Fibroblast of skin of left biceps (primary cell): Measurements from ENCODE around the gene SIRT5.

ENCODE experiments used
- DNase-seq, 2 experiments: peaks; one replicate each; pipeline ENCODE4 v3.0.0-alpha.2; 2013; ENCODE audit warnings: low read depth in 2 of 2

The SIRT5 gene

GRCh38 chr6:13635948-13636658 is 61.7 kb downstream of the SIRT5 start:
- DNase-seq = no peak

DNA sequence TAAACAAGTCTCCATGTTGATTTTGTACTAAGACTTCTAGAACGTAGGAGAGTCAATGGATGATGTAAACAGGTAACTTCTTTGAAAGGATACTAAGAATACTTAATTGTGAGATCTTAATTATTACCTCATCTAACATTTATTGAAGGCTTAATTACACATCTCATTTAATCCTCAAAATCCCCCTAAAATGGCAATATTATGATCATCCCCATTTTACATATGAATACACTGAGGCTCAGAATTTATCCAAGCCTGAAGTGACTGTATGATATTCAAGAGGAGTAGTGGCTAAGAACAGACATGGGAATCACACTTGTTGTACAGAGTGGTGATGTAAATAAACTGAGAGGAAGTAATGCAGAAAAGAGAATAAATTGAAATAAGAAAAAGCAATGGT is 63.6 kb downstream of the SIRT5 start:
- no peak for DNase-seq

DNA sequence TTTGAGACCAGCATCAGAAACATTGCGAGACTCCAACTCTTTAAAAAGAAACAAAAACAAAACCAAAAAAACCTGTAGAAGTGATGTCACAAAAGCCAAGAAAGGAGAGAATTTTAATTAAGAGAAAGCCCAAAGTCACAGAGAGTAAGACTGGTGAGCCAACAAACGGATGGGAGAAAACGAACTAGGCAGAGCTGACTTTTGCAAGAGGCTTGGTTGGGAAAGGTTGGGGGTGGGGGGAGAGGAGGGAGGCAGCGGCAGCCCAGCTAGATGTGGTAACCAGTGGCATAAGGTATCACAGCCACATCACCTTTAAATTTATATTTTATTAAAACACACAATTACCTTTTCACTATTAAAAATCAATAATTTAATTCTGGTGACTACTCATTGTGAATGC is 64.2 kb downstream of the SIRT5 start:
- DNase-seq = no peak

GRCh38 chr6:13641315-13641714 is 66.9 kb downstream of the SIRT5 start:
- DNase-seq = no peak

DNA sequence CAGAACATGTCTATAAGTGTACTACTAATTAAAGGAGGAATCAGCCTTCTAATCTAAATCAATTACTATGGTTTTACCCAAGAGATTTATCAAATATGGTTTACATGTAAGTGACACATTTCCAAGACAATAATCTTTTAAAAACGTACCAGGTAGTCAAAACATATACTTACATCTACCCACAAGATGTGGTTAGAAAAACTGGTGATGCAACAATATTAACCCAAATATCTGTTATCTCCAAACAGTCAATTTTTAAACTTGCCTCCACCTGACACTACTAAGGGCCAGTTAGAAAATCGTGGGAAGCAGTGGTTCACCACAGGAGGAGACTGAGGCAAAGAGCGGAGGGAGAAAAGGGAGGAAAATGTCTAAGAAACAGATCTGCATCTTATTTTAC is 68.7 kb downstream of the SIRT5 start:
- no peak for DNase-seq

- DNase-seq = no peak
These were observed 74.4 kb downstream of the SIRT5 start for GRCh38 chr6:13648850-13649249.

DNA sequence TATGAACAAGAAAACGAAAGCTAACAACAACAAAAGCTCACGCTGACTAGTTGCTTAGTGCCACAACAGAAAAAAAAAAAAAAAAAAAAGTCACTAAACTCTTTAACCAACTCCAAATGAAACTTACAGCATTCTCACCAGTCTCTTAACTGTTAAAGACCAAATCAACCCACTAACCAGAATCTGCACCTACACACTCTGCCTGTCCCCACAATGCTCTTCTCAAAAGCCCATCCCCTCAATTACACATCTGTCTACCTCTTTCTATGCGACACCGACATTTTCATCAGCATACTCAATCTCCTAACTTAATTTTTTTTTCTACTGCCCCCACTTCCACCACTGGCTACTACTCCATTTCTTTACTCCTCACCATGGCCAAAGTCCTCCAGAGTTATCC is 75.0 kb downstream of the SIRT5 start:
- DNase-seq = no peak

DNA sequence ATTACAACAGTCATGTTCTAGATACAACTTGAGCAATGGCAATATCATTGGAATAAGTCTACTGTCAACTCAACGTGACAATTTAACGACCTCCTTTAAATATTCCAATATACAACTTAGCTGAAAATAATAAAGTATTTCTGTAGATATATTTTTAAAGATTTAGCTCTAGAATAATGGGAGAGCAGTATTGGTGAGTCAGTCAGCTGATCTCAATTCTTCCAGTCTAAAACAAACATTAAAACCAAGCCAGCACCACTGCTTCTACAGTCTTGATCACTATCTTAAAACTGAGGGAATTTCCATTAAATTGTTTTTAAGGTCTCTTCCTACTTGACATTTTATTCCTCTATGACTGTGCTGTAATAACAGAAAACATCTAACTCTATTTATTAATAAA is 78.9 kb downstream of the SIRT5 start:
- no peak for DNase-seq

DNA sequence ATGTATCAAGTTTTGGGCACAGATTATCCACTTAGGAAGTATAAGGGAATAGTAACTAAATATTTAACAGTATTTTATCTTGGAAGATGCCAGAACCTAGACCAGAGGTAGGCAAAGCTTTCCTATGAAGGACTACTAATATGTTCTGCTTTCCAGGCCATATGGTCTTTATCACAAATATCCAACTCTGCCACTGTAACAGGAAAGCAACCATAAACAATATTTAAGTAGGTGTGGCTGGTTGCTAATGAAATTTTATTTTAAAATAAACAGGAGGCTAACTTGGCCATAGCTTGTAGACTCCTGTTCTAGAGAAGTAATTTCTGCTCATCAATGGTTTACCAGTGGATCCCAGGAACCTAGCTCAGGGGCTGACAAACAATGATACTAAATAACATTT is 80.1 kb downstream of the SIRT5 start:
- DNase-seq = no peak

GRCh38 chr6:13655700-13656099 is 81.3 kb downstream of the SIRT5 start:
- DNase-seq = no peak

DNA sequence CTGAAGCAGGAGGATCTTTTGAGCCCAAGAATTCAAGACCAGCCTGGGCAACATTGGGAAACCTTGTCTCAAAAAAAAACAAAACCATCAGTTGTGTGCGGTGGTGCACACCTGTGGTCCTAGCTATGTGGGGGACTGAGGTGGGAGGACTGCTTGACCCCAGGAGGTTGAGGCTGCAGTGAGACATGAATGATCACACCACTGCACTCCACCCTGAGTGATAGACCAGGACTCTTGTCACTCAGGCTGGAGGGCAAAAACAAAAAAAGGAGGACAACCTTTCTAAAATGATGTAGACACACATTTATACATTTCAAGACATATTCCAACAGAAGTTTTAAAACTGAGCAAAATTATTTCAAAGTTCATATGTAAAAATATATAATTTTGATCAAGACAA is 85.9 kb downstream of the SIRT5 start:
- no peak for DNase-seq

- no peak for DNase-seq
These were observed 86.5 kb downstream of the SIRT5 start for GRCh38 chr6:13660893-13661292.

DNA sequence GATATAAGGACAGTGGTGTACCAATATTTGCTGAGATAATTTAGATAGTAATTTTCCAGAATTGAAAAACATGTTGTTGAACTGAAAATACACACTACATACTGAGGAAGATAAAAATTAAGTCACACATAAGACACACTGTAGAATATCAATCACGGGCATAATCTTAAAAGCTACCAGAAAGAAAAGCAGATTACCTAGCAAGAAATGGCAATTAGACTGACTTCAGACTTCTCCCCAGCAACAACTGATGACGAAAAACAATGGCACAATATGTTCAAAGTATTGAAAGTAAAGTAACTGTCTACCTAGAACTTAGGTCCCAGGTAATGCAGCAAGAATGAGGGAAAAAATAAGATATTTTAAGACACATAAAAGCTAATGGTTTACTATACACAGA is 87.2 kb downstream of the SIRT5 start:
- no peak for DNase-seq

DNA sequence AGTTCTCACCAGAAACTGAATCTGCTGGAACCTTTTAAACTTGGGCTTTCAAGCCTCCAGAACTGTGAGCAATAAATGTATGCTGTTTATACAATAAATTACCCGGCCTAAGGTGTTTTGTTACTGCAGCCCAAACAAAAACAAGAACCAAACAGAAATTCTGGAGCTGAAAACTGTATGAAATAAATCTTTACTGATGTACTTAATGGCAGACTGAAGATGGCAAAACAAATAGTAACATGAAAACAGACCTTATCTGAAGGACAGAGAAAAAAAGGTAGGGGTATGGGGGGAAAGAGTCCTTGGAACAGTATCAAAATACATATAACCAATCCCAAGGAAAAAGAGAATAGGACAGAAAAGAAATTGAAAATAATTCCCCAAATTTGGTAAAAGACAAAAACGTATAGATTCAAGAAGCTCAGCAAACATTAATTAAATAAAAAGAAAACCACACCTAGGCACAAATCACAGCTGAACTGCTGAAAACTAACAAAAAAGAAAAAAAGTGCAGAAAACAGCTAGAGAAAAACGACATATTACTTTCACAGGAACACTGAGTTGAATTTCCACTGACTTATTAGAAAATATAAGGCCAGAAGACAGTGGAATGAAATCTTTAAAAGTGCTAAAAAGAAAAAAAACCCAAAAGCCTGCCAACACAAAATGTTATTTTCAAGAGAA is 88.4 kb downstream of the SIRT5 start:
- no peak for DNase-seq

DNA sequence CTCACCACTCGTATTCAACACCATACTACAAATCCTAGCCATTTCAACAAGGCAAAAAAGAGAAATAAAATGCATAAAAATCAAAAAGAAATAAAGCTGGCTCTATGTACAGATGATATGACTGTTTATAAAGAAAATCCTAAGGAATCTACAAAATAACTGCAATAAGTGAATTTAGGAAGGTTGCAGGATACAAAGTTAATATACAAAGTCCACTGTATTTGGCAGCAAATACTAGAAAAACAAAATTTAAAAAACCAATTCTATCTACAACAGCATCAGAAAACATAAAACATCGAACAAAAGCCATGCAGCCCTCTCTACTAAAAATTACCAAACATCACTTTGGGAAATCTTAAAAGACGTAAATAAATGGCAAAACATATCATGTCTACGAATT is 89.6 kb downstream of the SIRT5 start:
- DNase-seq = no peak
